Testis (tissue), 3 donors: Measurements from ENCODE around the gene KCND3. TPM values are rescaled to one million over a fixed set of nuclear protein-coding genes. Genes with fewer than 3 reads are reported as not detected.

Experiments
- DNase-seq: peaks from one replicate; pipeline ENCODE4 v3.0.0-alpha.2; 2019
- H3K27ac ChIP-seq, 2 donors: fragments of 200-600 bp; sonication (generic); one replicate each; pipeline ENCODE4 v1.5.1; 2019
- H3K27me3 ChIP-seq: fragments of 200-600 bp; sonication (generic); one replicate; pipeline ENCODE4 v1.5.1; 2019
- H3K36me3 ChIP-seq: fragments of 200-600 bp; sonication (generic); one replicate; pipeline ENCODE4 v1.5.1; 2017; ENCODE audit warnings: low read depth; ENCODE audit errors: missing control alignments
- H3K4me1 ChIP-seq: fragments of 200-600 bp; sonication (generic); one replicate; pipeline ENCODE4 v1.5.1; 2019
- H3K4me3 ChIP-seq, 2 donors: fragments of 200-600 bp; sonication (generic); one replicate each; pipeline ENCODE4 v1.5.1; 2017 to 2019
- H3K9me3 ChIP-seq: fragments of 200-600 bp; sonication (generic); one replicate; pipeline ENCODE4 v1.5.1; 2017
- CTCF ChIP-seq, 3 experiments: fragments of 450-650 bp in 2 of 3; fragments of 200-600 bp in 1 of 3; sonication (generic) in 1 of 3; IDR thresholded peaks; one replicate each; pipeline ENCODE4 v1.5.1; 2016 to 2019; ENCODE audit warnings: antibody characterized with exemption in 3 of 3, mild to moderate bottlenecking in 2 of 3, moderate library complexity in 1 of 3
- POLR2A ChIP-seq: fragments of 450-650 bp; IDR thresholded peaks from one replicate; pipeline ENCODE4 v1.6.1; 2017; ENCODE audit warnings: antibody characterized with exemption, mild to moderate bottlenecking, moderate library complexity
- WGBS, 2 donors: methylation state at CpG; one replicate each; pipeline ENCODE4 v1.1.5; 2018; 5-methylcytosine and 5-hydroxymethylcytosine counted together
- intact Hi-C: fragments of 100-400 bp; cut with DNase I; formaldehyde crosslinking; loops from one replicate; pipeline ENCODE4 v1.15.1; 2023; ENCODE audit warnings: low total_unique reads
- polyA plus RNA-seq: library from polyadenylated mRNA; stranded (reverse); fragments of 350-450 nt; fragmentation: Illumina TruSeq; extraction: RNeasy Lipid Tissue Mini Kit (QIAGEN cat#74804); gene quantifications from one replicate; pipeline ENCODE4 v1.2.3, GENCODE V29; 2014; ENCODE audit warnings: low read depth, low replicate concordance; ENCODE audit not compliant: insufficient read depth
- total RNA-seq, 2 donors: library from RNA; depleted of rRNA; stranded (reverse); fragments of >200 nt; gene quantifications; one replicate each; pipeline ENCODE4 v1.2.3, GENCODE V29; 2016

Gene KCND3
- total and polyA plus RNA-seq, 3 donors from 2014 or later, result 5.5 to 6.6 (median 6.0) TPM

- TF ChIP-seq POLR2A, result no peak
- TF ChIP-seq CTCF (IDR thresholded peaks at IDR 0.05), result no peak
- intact Hi-C loops, result no loop called here
- H3K4me3 ChIP-seq, result no peak overlapping the region
- H3K27me3 ChIP-seq, result no peaks in the 10 kb centered on the region
- H3K4me1 ChIP-seq, result no peaks in the 10 kb centered on the region
- no peaks in the 10 kb centered on the region for H3K36me3 ChIP-seq
- no peak overlapping the region for H3K27ac ChIP-seq
- no peaks in the 10 kb centered on the region for H3K9me3 ChIP-seq
- WGBS, 2 donors, result 81 to 82% methylated on average over 3 of the region's 3 CpGs
- no peak for DNase-seq
These were observed 59.1 kb downstream of the KCND3 start for GRCh38 chr1:111930356-111930755.

GRCh38 chr1:111928531-111928930 is 60.9 kb downstream of the KCND3 start:
- no peaks in the 10 kb centered on the region for H3K27me3 ChIP-seq
- intact Hi-C loops, result no loop called here
- H3K9me3 ChIP-seq, result no peaks in the 10 kb centered on the region
- no peak overlapping the region for H3K4me3 ChIP-seq
- no peak for DNase-seq
- WGBS, 2 donors, result 79 to 87% methylated on average over 4 of the region's 4 CpGs
- no peaks in the 10 kb centered on the region for H3K36me3 ChIP-seq
- no peak overlapping the region for H3K27ac ChIP-seq
- TF ChIP-seq CTCF (IDR thresholded peaks at IDR 0.05), result no peak
- TF ChIP-seq POLR2A, result no peak
- H3K4me1 ChIP-seq, result no peaks in the 10 kb centered on the region

- no peaks in the 10 kb centered on the region for H3K9me3 ChIP-seq
- H3K27me3 ChIP-seq, result no peaks in the 10 kb centered on the region
- H3K4me1 ChIP-seq, result no peaks in the 10 kb centered on the region
- no peak overlapping the region for H3K4me3 ChIP-seq
- TF ChIP-seq POLR2A, result no peak
- no peak for TF ChIP-seq CTCF (IDR thresholded peaks at IDR 0.05)
- intact Hi-C loops, result no loop called here
- DNase-seq, result no peak
- no peak overlapping the region for H3K27ac ChIP-seq
- 72 to 76% methylated on average over 2 of the region's 2 CpGs for WGBS, 2 donors
- no peaks in the 10 kb centered on the region for H3K36me3 ChIP-seq
These were observed 61.8 kb downstream of the KCND3 start for GRCh38 chr1:111927652-111928051.

- intact Hi-C loops, result no loop called here
- H3K27ac ChIP-seq, result no peak overlapping the region
- H3K4me1 ChIP-seq, result no peaks in the 10 kb centered on the region
- no peak for TF ChIP-seq POLR2A
- TF ChIP-seq CTCF (IDR thresholded peaks at IDR 0.05), result no peak
- H3K27me3 ChIP-seq, result no peaks in the 10 kb centered on the region
- H3K4me3 ChIP-seq, result no peak overlapping the region
- H3K9me3 ChIP-seq, result no peaks in the 10 kb centered on the region
- 89 to 100% methylated on average over 2 of the region's 2 CpGs for WGBS, 2 donors
- no peak for DNase-seq
- H3K36me3 ChIP-seq, result no peaks in the 10 kb centered on the region
These were observed 64.7 kb downstream of the KCND3 start for GRCh38 chr1:111924786-111925185.

- Histone ChIP-seq H3K4me3 (no peak overlapping the region), H3K27me3 (no peaks in the 10 kb centered on the region), H3K27ac (no peak overlapping the region), H3K9me3 (no peaks in the 10 kb centered on the region), H3K4me1 (no peaks in the 10 kb centered on the region), H3K36me3 (no peaks in the 10 kb centered on the region)
- intact Hi-C loops, result no loop called here
- TF ChIP-seq POLR2A, result no peak
- no peak for TF ChIP-seq CTCF (IDR thresholded peaks at IDR 0.05)
- DNase-seq, result no peak
- WGBS, 2 donors, result 93 to 95% methylated on average over 5 of the region's 5 CpGs
These were observed 65.7 kb downstream of the KCND3 start for GRCh38 chr1:111923766-111924165.
